Muscle layer of duodenum (tissue), 2 donors: ENCODE results near the gene LRRC8E.
"Not testable (repeated sequence)": the region's sequence is repeated elsewhere in the genome, so short reads cannot be mapped to it uniquely, and the experiment has no call there.

Experiments used
- H3K27ac ChIP-seq: one replicate; pipeline ENCODE4 v1.7.0; 2013; ENCODE audit warnings: mild to moderate bottlenecking, low read length
- H3K27me3 ChIP-seq: one replicate; pipeline ENCODE4 v1.7.0; 2013; ENCODE audit warnings: low read depth, mild to moderate bottlenecking, control low read depth, low read length
- H3K36me3 ChIP-seq, 2 donors: one replicate each; pipeline ENCODE4 v1.7.0; 2013; ENCODE audit warnings: low read length in 2 of 2, control low read depth in 1 of 2, mild to moderate bottlenecking in 1 of 2; ENCODE audit not compliant: insufficient read depth in 2 of 2, control insufficient read depth in 1 of 2
- H3K4me1 ChIP-seq, 2 donors: one replicate each; pipeline ENCODE4 v1.7.0; 2013; ENCODE audit warnings: low read length in 2 of 2, mild to moderate bottlenecking in 2 of 2, control low read depth in 1 of 2, moderate library complexity in 1 of 2; ENCODE audit not compliant: insufficient read depth in 2 of 2, control insufficient read depth in 1 of 2
- H3K4me3 ChIP-seq, 2 donors: one replicate each; pipeline ENCODE4 v1.7.0; 2013; ENCODE audit warnings: low read length in 2 of 2, low read depth in 1 of 2, mild to moderate bottlenecking in 1 of 2
- H3K9me3 ChIP-seq, 2 donors: one replicate each; pipeline ENCODE4 v1.7.0; 2013; ENCODE audit warnings: low read length in 2 of 2, control low read depth in 1 of 2, mild to moderate bottlenecking in 1 of 2; ENCODE audit not compliant: control insufficient read depth in 1 of 2
- donor health status: healthy.

The LRRC8E gene

GRCh38 chr19:7879836-7880235, 8.5 kb upstream of the LRRC8E start:
- Histone ChIP-seq H3K36me3 (no peaks in the 10 kb centered on the region), H3K9me3 (no peaks in the 10 kb centered on the region), H3K27me3 (peaks cover under 1% of the 10 kb centered on the region), H3K4me1 (peaks cover 0 to under 1% of the 10 kb centered on the region in 2 donors), H3K4me3 (no peak overlapping the region), H3K27ac (no peak overlapping the region)

DNA sequence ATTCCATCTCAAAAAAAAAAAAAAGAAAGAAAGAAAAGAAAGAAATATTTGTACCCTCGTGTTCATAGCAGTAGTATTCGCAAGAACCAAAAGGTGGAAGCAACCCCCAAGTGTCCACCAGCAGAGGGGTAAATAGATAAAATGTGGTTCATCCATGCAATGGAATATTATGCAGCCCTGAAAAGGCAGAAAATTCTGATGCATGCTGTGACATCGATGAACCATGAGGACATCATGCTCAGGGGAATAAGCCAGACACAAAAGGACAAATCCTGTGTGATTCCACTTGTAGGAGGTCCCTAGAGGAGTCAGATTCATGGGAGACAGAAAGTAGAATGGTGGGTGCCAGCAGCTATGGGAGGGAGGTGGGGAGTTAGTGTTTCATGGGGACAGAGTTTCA, 6.4 kb upstream of the LRRC8E start:
- Histone ChIP-seq H3K9me3 (no peaks in the 10 kb centered on the region), H3K4me3 (no peak overlapping the region), H3K27ac (no peak overlapping the region), H3K36me3 (no peaks in the 10 kb centered on the region), H3K4me1 (no peaks in the 10 kb centered on the region), H3K27me3 (no peaks in the 10 kb centered on the region)

DNA sequence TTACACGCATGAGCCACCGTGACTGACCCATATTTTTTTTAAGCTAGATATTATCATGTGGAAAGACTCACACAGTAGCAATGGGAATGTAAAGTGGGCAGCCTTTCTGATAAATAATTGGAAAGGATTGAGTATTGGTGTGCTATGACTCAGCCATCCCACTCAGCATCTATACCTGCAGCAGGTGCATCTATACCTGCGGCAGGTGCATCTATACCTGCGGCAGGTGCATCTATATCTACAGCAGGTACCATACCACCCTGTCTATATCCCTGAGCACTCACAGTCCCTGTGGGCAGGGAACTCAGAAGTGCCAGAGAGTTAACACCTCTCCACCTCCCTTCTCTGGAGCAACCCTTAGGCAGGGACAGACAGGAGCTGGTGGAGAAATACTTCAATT, 5.2 kb upstream of the LRRC8E start:
- H3K27me3 ChIP-seq: no peaks in the 10 kb centered on the region
- H3K4me1 ChIP-seq: peaks cover 0 to 2% of the 10 kb centered on the region in 2 donors
- H3K36me3 ChIP-seq: no peaks in the 10 kb centered on the region
- H3K9me3 ChIP-seq: no peaks in the 10 kb centered on the region
- no peak overlapping the region for H3K27ac ChIP-seq
- no peak overlapping the region for H3K4me3 ChIP-seq

DNA sequence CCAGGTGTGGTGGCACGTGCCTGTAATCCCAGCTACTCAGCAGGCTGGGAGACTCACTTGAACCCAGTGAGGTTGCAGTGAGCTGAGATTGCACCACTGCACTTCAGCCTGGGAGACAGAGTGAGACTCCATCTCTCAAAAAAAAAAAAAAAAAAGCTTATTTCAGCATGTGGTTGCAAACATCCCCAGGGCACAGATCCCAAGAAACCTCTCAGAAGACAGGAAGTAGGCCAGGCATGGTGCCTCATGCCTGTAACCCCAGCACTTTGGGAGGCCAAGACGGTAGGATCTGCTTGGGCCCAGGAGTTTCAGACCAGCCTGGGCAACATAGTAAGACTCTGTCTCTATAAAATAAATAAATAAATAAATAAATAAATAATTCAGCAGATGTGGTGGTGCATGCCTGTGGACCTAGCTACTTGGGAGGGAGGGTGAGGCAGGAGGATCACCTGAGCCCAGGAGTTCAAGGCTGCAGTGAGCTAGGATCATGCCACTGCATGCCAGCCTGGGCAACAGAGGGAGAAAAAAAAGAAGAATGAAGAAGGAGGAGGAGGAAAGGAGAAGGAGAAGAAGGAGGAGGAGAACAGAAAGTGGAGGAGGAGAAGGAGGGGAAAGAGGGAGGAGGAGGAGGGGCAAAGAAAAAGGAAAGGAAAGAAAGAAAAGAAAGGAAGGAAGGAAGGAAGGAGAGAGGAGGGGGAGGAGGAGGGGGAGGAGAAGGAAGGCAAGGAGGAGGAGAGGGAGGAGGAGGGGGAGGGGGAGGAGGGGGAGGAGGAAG, 4.3 kb upstream of the LRRC8E start:
- Histone ChIP-seq H3K27me3 (peaks cover 3% of the 10 kb centered on the region), H3K36me3 (no peaks in the 10 kb centered on the region), H3K9me3 (no peaks in the 10 kb centered on the region), H3K4me3 (no peak overlapping the region), H3K4me1 (peaks cover 0 to 8% of the 10 kb centered on the region in 2 donors), H3K27ac (no peak overlapping the region)

- Histone ChIP-seq H3K27ac (no peak overlapping the region), H3K4me1 (peaks cover 0 to 8% of the 10 kb centered on the region in 2 donors), H3K9me3 (no peaks in the 10 kb centered on the region), H3K27me3 (peaks cover 3% of the 10 kb centered on the region), H3K36me3 (no peaks in the 10 kb centered on the region), H3K4me3 (no peak overlapping the region)
Measured at GRCh38 chr19:7885818-7886217, 2.5 kb upstream of the LRRC8E start.

- no peak overlapping the region for H3K27ac ChIP-seq
Measured at GRCh38 chr19:7887408-7888144, 734 bp upstream of the LRRC8E start.

DNA sequence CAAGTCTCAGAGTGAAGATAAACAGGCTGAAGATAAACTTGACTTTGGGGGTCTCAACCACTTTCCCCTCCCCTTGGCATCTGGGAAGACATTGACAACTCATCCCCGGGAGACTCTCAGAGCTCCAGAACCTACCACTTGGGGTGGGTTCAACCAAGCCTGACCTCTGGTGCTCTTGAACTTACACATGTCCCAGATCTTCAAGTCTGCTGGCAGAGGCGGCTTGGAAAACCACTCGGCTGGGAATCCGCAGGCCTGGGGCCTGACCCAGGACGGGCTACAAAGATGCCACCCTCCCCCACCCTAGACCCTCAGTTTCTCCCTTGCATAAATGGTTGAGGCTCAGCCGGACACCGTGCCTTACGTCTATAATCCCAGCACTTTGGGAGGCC, 512 bp downstream of the LRRC8E start:
- Histone ChIP-seq H3K4me3 (peak overlapping the region; percentile 8 to 21), H3K9me3 (no peaks in the 10 kb centered on the region), H3K27me3 (peaks cover 3% of the 10 kb centered on the region), H3K4me1 (peaks cover 0 to 8% of the 10 kb centered on the region in 2 donors), H3K27ac (no peak overlapping the region), H3K36me3 (no peaks in the 10 kb centered on the region)

More at GRCh38 chr19:7887408-7888144, 734 bp upstream of the LRRC8E start:
- Histone ChIP-seq H3K4me3 (no peak overlapping the region), H3K9me3 (no peaks in the 10 kb centered on the region), H3K27me3 (peaks cover 3% of the 10 kb centered on the region), H3K36me3 (no peaks in the 10 kb centered on the region), H3K4me1 (peaks cover 0 to 8% of the 10 kb centered on the region in 2 donors)

DNA sequence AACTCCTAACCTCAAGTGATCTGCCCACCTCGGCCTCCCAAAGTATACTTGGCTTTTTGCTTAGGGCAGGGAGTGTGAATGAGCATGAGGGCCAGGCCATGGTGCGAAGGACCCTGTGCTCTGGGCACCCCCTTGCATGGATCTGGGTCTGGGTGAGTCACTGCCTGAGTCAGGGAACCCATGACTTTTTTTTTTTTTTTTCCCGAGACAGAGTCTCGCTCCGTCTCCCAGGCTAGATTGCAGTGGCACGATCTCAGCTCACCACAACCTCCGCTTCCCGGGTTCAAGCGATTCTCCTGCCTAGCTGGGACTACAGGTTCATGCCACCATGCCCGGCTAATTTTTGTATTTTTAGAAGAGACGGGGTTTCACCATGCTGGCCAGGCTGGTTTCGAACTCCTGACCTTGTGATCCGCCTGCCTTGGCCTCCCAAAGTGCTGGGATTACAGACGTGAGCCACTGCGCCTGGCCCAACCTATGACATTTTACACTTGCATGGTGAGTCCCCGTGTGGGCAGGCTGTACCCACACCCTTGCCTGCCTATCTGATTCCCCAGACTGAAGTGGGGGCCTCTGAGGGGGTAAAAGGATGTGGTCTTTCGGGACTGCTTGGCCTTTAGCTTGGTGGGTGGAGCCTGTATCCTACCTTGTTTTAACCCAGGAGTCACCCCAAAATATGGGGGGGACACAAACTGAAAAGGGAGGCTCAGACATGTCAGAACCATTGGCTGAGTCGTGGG, 5.2 kb downstream of the LRRC8E start:
- not testable (repeated sequence) for H3K27me3 ChIP-seq, H3K4me1 ChIP-seq, H3K4me3 ChIP-seq, H3K27ac ChIP-seq, H3K9me3 ChIP-seq, H3K36me3 ChIP-seq

- Histone ChIP-seq H3K27me3 (no peaks in the 10 kb centered on the region), H3K27ac (no peak overlapping the region), H3K36me3 (no peaks in the 10 kb centered on the region), H3K4me1 (no peaks in the 10 kb centered on the region), H3K9me3 (no peaks in the 10 kb centered on the region), H3K4me3 (no peak overlapping the region)
Measured at GRCh38 chr19:7894612-7895309, 6.5 kb downstream of the LRRC8E start.

DNA sequence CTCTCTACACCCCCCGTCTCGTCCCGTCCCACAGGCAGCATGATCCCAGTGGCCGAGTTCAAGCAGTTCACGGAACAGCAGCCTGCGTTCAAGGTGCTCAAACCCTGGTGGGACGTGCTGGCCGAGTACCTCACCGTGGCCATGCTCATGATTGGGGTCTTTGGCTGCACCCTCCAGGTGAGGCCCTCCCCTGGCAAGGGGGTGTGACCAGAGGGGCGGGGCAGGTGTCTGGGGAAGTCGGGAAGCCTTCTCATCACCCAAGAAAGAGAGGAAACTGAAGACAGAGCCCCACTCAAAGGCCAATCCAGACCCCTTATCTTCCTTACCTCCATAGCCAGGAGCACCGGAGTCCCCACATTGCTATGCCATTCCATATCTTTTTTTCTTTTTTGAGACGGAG, 7.3 kb downstream of the LRRC8E start:
- Histone ChIP-seq H3K36me3 (no peaks in the 10 kb centered on the region), H3K27me3 (no peaks in the 10 kb centered on the region), H3K9me3 (no peaks in the 10 kb centered on the region), H3K4me1 (no peaks in the 10 kb centered on the region), H3K4me3 (no peak overlapping the region), H3K27ac (no peak overlapping the region)

DNA sequence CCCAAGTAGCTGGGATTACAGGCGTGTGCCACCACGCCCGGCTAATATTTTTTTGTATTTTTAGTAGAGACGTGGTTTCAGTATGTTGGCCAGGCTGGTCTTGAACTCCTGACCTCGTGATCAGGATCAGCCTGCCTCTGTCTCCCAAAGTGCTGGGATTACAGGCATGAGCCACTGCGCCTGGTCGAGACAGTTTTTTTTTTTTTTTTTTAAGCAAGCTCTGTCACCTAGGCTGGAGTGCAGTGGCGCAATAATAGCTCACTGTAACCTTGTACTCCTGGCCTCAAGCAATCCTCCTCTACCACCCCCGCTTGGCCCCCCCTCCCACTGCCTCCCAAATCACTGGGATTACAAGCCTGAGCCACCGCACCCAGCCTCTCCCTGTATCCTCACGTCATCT, 9.0 kb downstream of the LRRC8E start:
- no peaks in the 10 kb centered on the region for H3K27me3 ChIP-seq
- no peaks in the 10 kb centered on the region for H3K9me3 ChIP-seq
- H3K27ac ChIP-seq: no peak overlapping the region
- no peaks in the 10 kb centered on the region for H3K4me1 ChIP-seq
- no peaks in the 10 kb centered on the region for H3K36me3 ChIP-seq
- no peak overlapping the region for H3K4me3 ChIP-seq
